ENCODE measurements around the gene ZNF385D.

DNA sequence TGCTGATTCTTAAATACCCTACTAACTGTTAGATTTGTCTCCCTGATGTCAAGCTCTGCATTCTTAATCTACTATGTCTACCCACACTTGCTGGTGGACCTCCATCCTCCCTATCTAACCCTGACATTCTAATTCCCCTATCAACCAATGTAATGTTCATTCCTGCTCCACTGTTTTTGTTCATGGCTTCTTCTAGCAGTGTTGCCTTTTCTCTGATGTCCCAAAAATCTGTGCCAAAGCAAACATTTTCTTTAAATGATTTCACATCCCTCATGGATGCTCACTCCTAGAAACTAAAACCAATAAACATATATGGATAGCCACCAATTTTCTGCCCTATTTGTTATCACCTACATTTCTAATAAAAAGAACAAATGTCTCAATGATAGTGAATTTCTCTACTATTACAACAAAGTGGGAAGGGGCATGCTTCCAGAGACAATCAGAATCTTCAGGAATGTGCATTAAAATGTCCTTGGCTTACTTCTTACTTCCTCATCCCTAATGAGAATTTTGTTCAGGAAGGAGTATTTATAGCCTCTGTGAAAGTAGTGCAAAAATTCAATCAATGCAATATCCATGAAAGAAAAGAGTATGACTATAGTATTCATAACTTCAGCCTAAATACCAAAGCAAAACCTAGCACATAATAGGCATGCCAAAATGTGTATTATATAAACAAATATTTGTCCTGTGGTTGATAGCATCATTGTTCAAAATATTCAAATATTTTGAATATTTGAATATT is 273.3 kb downstream of the ZNF385D start:
- TF ChIP-seq EZH2 (IDR thresholded peaks at IDR 0.05), result no peak
- TF ChIP-seq POLR2AphosphoS5 (IDR thresholded peaks at IDR 0.05; ENCODE audit: borderline replicate concordance, low read depth, low read length), result no peak
- TF ChIP-seq FOXP2 (optimal IDR thresholded peaks at IDR 0.05; ENCODE audit: control extremely low read depth, extremely low read length, insufficient read depth), result no peak

All from SK-N-MC (cell line).